NCI-H2171 (cell line): ENCODE data around the gene PNPT1.
A peak's percentile ranks its signal among the peaks of the same experiment; 100 is the strongest.

ENCODE experiments used
- DNase-seq: peaks from one replicate; lab custom pipeline; 2025; lab: John Stamatoyannopoulos, UW

PNPT1 gene

DNA sequence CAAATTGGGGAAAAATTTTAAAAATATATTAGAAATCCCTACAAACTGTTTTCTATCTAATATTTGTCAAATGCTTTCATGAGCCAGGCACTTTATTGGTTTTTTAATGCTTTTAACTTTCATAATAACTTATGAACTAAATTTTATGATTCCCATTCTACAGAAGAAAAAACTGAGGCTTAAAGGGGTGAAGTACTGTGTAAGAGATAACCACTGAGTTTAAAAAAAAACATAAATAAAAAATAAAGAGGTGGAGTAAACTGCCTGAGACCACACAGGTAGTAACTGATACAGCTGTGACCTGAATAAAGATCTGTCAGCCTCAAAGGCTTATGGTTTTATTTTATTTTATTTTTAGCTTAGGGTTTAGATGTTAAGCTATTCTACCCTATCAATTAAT lies 24.7 kb downstream of the PNPT1 start:
- DNase-seq, result no peak

DNA sequence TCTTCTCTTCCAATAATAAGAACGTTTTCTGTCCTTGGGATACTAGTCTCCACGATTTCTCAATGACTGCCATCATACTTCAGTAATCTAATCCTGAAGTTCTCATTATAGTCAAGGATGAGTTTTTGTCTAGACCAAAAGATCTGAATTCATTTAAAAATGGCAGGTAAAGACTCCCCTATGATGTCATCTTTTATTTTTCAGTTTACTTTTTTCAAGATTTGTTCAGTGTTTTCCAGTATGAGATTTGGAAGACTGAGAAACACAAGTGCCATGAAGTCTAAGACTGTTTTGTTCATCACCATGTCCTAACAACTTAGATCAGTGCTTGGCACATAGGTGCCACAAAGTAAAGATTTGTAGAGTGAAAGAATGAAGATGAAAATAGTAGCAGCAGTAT lies 40.4 kb downstream of the PNPT1 start:
- DNase-seq, result no peak

DNA sequence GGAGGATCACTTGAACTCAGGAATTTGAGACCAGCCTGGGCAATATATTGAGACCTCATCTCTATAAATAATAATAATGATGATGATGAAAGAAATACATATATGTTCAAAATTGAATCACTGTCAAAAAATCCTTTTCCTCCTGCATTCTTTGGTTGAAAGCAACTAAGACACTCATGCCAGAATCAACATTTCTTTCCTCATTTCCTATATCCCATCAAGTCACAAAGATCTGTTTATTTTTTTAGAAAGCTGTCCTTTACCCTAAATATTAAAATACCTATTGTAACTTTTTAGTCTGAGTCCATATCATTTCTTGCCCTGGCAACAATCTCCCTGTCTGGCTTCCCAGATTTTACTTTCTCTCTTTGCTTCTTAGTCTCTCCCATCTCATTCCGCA lies 44.4 kb downstream of the PNPT1 start:
- no peak for DNase-seq

DNA sequence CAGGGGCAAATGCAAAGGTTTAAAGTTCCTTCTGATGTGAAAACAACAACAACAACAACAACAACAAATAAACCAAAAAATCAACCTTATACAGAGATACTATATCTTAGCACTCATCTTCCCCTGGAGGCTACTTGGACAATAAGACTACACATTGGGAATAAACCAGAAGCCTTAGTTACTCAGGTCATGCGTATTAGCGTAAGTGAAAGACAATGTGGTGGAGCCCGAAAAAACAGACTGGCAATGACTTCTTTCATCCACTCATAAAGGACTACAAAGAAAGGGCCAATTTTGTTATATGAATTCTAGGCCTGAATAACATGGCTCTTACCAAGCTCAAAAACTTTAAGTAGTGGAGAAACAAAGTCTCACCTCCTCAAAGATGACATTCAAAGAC lies 56.8 kb downstream of the PNPT1 start:
- no peak for DNase-seq

- no peak for DNase-seq
Measured at GRCh38 chr2:55628931-55629330, 64.7 kb downstream of the PNPT1 start.

DNA sequence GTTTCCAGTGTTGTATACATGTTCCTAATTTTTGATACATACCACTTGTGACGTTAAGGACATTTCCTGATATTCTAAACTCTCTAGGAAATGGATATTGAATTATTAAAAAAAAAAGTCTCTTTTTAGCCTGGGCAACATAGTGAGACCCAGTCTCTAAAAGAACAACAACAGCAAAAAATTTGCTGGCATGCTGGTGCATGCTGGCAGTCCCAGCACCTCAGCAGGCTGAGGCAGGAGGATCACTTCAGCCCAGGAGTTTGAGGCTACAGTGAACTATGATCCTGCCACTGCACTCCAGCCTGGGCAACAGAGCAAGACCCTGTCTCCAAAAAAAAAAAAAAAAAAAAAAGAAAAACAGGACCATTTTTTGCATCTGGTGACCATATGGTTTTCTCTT lies 65.7 kb downstream of the PNPT1 start:
- DNase-seq, result no peak

GRCh38 chr2:55621802-55622201 lies 71.8 kb downstream of the PNPT1 start:
- DNase-seq, result no peak

DNA sequence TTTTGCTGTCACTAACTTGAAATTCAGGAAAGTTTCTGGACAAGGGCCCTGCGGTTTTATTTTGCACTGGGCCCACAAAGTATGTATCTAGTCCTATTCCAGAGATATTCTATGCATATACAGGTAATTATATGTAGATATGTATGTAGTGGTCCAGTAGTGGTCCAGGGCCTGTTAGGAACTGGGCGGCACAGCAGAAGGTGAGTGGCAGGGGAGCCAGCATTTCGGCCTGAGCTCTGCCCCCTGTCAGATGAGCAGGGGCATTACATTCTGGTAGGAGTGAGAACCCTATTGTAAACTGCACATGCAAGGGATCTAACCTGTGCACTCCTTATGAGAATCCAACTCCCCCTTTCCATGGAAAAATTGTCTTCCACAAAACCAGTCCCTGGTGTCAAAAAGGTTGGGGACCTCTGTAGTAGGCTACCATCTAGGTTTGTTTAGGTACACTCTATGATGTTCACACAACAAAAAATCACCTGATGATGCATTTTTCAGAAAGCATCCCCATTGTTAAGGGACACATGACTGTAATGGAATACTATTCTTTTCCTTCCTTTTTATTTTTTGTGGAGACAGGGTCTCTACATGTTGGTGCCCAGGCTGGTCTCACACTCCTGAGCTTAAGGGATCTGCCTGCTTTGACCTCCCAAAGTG lies 73.4 kb downstream of the PNPT1 start:
- no peak for DNase-seq

- peak; percentile 30 for DNase-seq
Measured at GRCh38 chr2:55618275-55619055, 75.2 kb downstream of the PNPT1 start.

DNA sequence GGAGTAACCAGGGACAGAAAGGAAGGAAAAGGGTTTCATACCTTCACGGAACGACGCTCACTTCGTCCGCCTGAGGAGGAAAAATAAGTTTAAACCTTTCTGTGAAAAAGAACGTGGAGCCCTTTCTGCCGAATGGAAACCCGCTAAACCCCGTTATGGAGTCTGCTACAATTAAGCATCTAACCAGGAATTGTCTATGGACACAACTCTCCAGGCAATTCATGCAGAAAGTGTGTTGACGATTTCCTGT lies 75.7 kb downstream of the PNPT1 start:
- DNase-seq, result no peak

DNA sequence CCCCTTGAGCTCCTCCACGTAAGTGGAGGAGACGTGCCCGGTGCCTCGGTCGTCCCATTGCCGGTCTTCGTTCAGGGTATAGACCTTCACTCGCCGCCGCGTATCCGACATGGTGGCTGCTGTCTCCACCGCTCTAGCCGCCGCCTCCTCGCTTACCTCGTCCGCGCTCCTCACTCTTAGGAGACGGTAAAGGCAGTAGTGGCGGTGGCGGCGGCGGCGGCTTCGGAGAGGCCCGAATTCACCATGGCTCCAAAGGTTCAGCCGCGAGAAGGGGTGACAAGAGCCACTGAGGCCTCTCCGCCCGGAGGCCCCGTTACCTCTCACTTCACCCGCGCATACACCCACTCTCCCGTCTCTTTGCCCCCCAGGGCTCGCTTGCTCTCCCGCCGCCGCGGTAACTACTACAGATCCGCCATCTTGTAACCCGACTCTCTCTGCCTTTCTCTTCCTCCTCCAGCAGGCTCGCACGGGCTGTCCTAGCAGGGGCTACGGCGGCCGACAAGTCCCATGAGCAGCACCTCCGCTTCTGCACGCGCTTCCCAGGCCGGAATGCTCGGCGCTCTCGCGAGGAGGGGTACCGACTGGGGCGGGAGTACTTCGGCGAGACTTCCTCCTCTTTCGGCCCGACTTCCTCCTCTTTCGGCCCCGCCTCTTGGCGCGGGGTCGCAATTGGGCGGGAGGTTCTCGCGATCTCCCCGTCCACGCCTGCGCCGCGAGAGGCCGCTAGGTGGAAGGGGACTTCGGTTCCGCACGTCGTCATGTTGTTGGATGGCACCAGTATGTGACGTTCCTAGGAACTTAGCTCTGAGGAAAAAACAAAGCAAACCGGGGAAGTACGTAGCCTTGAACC lies 76.2 kb downstream of the PNPT1 start, which contains the start of gene PPP4R3B:
PPP4R3B (minus strand) TSS at position 448 of the 850 bp plus-strand sequence; CDS start at position 111, 337 bp downstream.
- DNase-seq, result peak; percentile 98

- peak; percentile 49 for DNase-seq
Measured at GRCh38 chr2:55616551-55617174, 77.0 kb downstream of the PNPT1 start.

- DNase-seq, result no peak
Measured at GRCh38 chr2:55611997-55612396, 81.6 kb downstream of the PNPT1 start.

DNA sequence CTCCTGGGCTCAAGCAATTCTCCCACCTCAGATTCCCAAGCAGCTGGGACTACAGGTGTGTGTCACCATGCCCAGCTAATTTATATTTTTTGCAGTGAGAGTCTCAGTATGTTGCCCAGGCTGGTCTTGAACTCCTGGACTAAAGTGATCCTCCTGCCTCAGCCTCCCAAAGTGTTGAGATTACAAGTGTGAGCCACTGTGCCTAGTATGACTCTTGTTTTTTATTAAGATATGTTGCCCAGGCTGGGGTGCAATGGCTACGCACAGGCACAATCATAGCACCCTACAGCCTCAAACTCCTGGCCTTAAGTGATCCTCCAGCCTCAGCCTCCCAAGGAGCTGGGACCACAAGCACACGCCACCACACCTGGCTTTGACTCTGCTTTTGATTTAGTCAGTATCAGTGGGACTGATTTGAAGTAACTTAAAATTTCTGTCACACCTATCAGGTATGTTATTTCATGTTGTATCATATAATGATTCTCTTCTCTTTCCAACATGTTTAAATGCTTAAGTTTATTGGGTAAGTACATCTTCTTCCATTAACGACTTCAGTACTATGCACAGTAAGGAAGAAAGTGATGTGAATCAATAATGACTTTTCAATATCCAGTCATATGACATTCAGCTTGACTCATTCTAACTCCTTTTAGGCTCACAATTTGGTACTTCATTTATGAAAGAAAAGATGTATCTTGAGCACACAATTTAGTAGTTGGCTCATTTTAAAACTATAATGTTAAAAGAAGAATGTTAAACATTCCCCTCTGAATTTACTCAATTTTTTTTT lies 82.5 kb downstream of the PNPT1 start:
- DNase-seq, result no peak

- no peak for DNase-seq
Measured at GRCh38 chr2:55609938-55610578, 83.6 kb downstream of the PNPT1 start.

- no peak for DNase-seq
Measured at GRCh38 chr2:55609193-55609794, 84.3 kb downstream of the PNPT1 start.

- DNase-seq, result no peak
Measured at GRCh38 chr2:55607717-55608116, 85.9 kb downstream of the PNPT1 start.

DNA sequence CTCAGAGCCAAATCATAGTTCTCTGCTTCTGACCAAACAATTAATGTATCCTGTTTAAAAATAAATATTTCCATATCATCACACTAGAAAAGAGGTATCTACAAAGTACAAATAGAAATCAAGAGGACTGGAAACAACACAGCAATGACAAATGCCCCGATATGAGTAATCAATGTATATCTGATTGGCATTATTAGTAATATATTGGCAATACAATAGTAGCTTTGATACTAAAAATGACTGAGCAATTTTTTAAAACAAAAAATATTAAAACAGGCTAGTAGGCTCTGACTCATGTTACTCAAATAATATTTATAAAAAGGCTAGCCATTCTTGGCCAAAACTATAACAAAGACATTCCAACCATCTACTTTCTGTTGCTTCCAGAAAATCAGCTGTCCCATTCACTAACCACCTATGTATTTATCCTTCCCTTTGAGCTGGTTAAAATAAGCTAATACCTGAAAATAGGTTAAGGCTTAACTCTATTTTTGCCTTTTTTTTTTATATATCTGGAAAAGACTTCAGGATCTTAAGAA lies 89.5 kb downstream of the PNPT1 start:
- DNase-seq, result no peak

GRCh38 chr2:55601849-55602248 lies 91.8 kb downstream of the PNPT1 start:
- DNase-seq, result no peak

- no peak for DNase-seq
Measured at GRCh38 chr2:55598056-55598795, 95.4 kb downstream of the PNPT1 start.
